ENCODE results near the gene STX3. TPM values are rescaled to one million over a fixed set of nuclear protein-coding genes. Genes with fewer than 3 reads are reported as not detected.

Gene STX3
- total RNA-seq, 2 donors from 2014 or later: 25.7 to 32.2 TPM

GRCh38 chr11:59770869-59771268, 15.7 kb downstream of the STX3 start:
- Histone ChIP-seq H3K36me3 (peaks cover 20% of the 10 kb centered on the region), H3K27ac (no peak overlapping the region), H3K4me1 (ENCODE audit: control insufficient read depth in 1 of 2, low read depth in 2 of 2) (peaks cover 0 to 5% of the 10 kb centered on the region in 2 donors), H3K9me3 (no peaks in the 10 kb centered on the region), H3K27me3 (replicated peaks; ENCODE audit: insufficient read depth) (no peaks in the 10 kb centered on the region), H3K4me3 (no peak overlapping the region)
- ATAC-seq (ENCODE audit: insufficient number of reproducible peaks, low FRiP score, low read depth): no peak
- DNase-seq (ENCODE audit: low spot score): no peak
- TF ChIP-seq, protein P1, sequence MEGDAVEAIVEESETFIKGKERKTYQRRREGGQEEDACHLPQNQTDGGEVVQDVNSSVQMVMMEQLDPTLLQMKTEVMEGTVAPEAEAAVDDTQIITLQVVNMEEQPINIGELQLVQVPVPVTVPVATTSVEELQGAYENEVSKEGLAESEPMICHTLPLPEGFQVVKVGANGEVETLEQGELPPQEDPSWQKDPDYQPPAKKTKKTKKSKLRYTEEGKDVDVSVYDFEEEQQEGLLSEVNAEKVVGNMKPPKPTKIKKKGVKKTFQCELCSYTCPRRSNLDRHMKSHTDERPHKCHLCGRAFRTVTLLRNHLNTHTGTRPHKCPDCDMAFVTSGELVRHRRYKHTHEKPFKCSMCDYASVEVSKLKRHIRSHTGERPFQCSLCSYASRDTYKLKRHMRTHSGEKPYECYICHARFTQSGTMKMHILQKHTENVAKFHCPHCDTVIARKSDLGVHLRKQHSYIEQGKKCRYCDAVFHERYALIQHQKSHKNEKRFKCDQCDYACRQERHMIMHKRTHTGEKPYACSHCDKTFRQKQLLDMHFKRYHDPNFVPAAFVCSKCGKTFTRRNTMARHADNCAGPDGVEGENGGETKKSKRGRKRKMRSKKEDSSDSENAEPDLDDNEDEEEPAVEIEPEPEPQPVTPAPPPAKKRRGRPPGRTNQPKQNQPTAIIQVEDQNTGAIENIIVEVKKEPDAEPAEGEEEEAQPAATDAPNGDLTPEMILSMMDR (IDR thresholded peaks at IDR 0.05): no peak

DNA sequence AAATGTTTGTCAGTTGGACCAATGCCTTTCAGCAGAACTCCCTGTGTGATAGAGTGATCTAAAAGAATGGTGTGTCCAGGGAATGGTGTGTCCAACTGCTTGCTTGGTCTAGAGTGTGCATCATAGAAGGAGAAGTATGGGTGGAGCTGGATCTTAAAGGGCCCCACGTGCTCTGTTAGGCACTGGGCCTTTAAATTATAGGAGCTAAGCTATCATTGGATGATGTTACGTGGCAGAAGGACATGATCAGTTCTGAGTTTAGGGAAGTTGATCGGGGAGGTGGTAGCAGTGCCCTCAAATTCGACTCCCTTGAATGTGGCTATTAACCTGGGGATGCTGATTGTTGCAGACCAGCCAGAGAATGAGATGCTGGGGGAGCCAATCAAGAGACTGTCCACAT, 16.4 kb downstream of the STX3 start:
- DNase-seq (ENCODE audit: low spot score) (no peak), ATAC-seq (ENCODE audit: insufficient number of reproducible peaks, low FRiP score, low read depth) (no peak)
- Histone ChIP-seq H3K4me3 (no peak overlapping the region), H3K27ac (peak overlapping the region in 1 of 2 donors; percentile 11), H3K27me3 (replicated peaks; ENCODE audit: insufficient read depth) (no peaks in the 10 kb centered on the region), H3K4me1 (ENCODE audit: control insufficient read depth in 1 of 2, low read depth in 2 of 2) (peaks cover 0 to 5% of the 10 kb centered on the region in 2 donors), H3K9me3 (no peaks in the 10 kb centered on the region), H3K36me3 (peaks cover 20% of the 10 kb centered on the region)
- TF ChIP-seq, protein P1 (IDR thresholded peaks at IDR 0.05): no peak

DNA sequence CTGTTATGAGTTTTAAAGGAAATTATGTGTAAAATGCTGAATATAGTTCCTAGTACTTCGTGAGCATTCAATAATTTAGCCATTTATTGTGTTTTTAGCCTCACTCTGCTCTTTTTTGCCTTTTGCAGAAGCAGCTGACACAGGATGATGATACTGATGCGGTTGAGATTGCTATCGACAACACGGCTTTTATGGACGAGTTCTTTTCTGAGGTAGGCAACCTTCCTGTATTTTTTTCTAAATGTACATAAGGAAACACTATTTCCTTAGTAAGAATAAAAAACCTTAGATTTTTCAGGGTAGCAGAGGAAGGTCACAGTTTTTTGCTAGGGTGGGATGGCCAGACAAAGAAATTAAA, 17.9 kb downstream of the STX3 start:
- Histone ChIP-seq H3K27ac (no peak overlapping the region), H3K4me1 (ENCODE audit: control insufficient read depth in 1 of 2, low read depth in 2 of 2) (peaks cover 6 to 8% of the 10 kb centered on the region in 2 donors), H3K27me3 (replicated peaks; ENCODE audit: insufficient read depth) (no peaks in the 10 kb centered on the region), H3K4me3 (no peak overlapping the region), H3K36me3 (peaks cover 20% of the 10 kb centered on the region), H3K9me3 (no peaks in the 10 kb centered on the region)
- TF ChIP-seq, protein P1 (IDR thresholded peaks at IDR 0.05): no peak
- ATAC-seq (ENCODE audit: insufficient number of reproducible peaks, low FRiP score, low read depth) (no peak), DNase-seq (ENCODE audit: low spot score) (no peak)

- DNase-seq (ENCODE audit: low spot score): no peak
- H3K27me3 ChIP-seq (replicated peaks; ENCODE audit: insufficient read depth): no peaks in the 10 kb centered on the region
- no peaks in the 10 kb centered on the region for H3K9me3 ChIP-seq
- no peak for ATAC-seq (ENCODE audit: insufficient number of reproducible peaks, low FRiP score, low read depth)
- no peak overlapping the region for H3K27ac ChIP-seq
- peaks cover 6 to 18% of the 10 kb centered on the region in 2 donors for H3K4me1 ChIP-seq (ENCODE audit: control insufficient read depth in 1 of 2, low read depth in 2 of 2)
- no peak overlapping the region for H3K4me3 ChIP-seq
- TF ChIP-seq, protein P1 (IDR thresholded peaks at IDR 0.05): no peak
- H3K36me3 ChIP-seq: peaks cover 20% of the 10 kb centered on the region
These were observed 21.3 kb downstream of the STX3 start for GRCh38 chr11:59776210-59777066.

DNA sequence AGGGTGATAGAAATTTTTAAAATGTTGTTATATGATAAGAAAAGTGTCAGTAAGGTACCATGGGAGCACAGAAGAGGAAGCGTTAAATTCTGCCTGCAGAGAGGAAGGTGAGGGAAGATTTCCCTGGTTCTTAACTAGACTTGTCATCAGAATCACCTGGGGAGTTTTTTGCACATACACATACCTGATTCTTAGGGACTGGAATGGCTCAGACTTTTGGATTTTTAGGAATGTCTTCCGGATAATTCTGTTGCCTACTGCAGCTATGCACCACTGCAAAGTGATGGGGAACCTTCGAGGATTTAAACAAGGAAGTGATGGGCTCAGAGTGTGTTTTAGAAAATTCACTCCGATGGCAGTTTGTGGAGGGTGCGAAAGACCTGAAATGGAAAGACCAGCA, 21.9 kb downstream of the STX3 start:
- DNase-seq (ENCODE audit: low spot score) (no peak), ATAC-seq (ENCODE audit: insufficient number of reproducible peaks, low FRiP score, low read depth) (no peak)
- TF ChIP-seq, protein P1 (IDR thresholded peaks at IDR 0.05): no peak
- Histone ChIP-seq H3K36me3 (peaks cover 20% of the 10 kb centered on the region), H3K4me3 (no peak overlapping the region), H3K9me3 (no peaks in the 10 kb centered on the region), H3K27me3 (replicated peaks; ENCODE audit: insufficient read depth) (no peaks in the 10 kb centered on the region), H3K4me1 (ENCODE audit: control insufficient read depth in 1 of 2, low read depth in 2 of 2) (peaks cover 6 to 18% of the 10 kb centered on the region in 2 donors), H3K27ac (no peak overlapping the region)

All from thoracic aorta (tissue), 2 donors.